HCT116 (cell line): Measurements from ENCODE around the gene HTRA3. TPM values are rescaled to one million over a fixed set of nuclear protein-coding genes. Genes with fewer than 3 reads are reported as not detected.

ENCODE experiments used
- ATAC-seq: fragments of 200-7000 bp; cut with Tn5 transposase; 2 replicates; pipeline ENCODE4 v1.9.1; 2020; ENCODE audit warnings: mild to moderate bottlenecking, moderate library complexity
- BruUV-seq: library from RNA; stranded (reverse); fragments of 400-500 nt; replicated peaks from 2 replicates; lab custom pipeline; 2021; lab: Mats Ljungman, UMichigan
- CTCF ChIA-PET: fragments of 300-600 bp; sonication (Branson Sonifier 250); formaldehyde crosslinking; loops from one replicate; lab custom pipeline; 2021; ENCODE audit warnings: antibody characterized with exemption; lab: Charles Lee
- POLR2A ChIA-PET: fragments of 300-600, 350-600 bp; sonication (Branson Sonifier 250); formaldehyde crosslinking; loops from one replicate; lab custom pipeline; 2021; ENCODE audit warnings: antibody characterized with exemption; lab: Charles Lee
- RAD21 ChIA-PET, 2 experiments: fragments of 300-600 bp; sonication (Branson Sonifier 250); formaldehyde crosslinking; loops; one replicate each; lab custom pipeline; 2023; ENCODE audit warnings: low total read pairs in 2 of 2; ENCODE audit not compliant: uncharacterized antibody in 2 of 2, unreplicated experiment in 2 of 2, low non-redundant PET in 1 of 2; lab: Charles Lee
- DNase-seq: peaks from one replicate; pipeline ENCODE4 v3.0.0-alpha.2; 2010; ENCODE audit warnings: low read depth, low spot score
- H2AFZ ChIP-seq: fragments of 200-600 bp; shearing (Covaris generic), sonication (generic); 2 replicates; pipeline ENCODE4 v1.6.1; 2017; ENCODE audit warnings: low read depth, mixed run types, mixed read lengths, antibody characterized with exemption, low read length; ENCODE audit not compliant: poor library complexity, severe bottlenecking
- H3K27ac ChIP-seq: 2 replicates; pipeline ENCODE4 v1.5.1; 2012; ENCODE audit warnings: low read depth, low read length
- H3K27me3 ChIP-seq: fragments of 200-600 bp; sonication (generic); 2 replicates; pipeline ENCODE4 v1.6.1; 2016; ENCODE audit warnings: mixed run types, low read length, mixed read lengths; ENCODE audit not compliant: insufficient read depth
- H3K36me3 ChIP-seq, 2 experiments: fragments of 200-500 bp in 1 of 2; fragments of 200-600 bp in 1 of 2; sonication (Bioruptor generic) in 1 of 2; sonication (generic) in 1 of 2; 2 replicates each; pipeline versions ENCODE4 v1.5.1 to v1.6.1; 2014 to 2016; ENCODE audit warnings: low read length in 2 of 2, inconsistent platforms in 1 of 2, mixed read lengths in 1 of 2, mixed run types in 1 of 2; ENCODE audit not compliant: insufficient read depth in 2 of 2, control insufficient read depth in 1 of 2
- H3K4me1 ChIP-seq, 2 experiments: fragments of 200-600 bp in 1 of 2; sonication (generic) in 1 of 2; 2 replicates each; pipeline versions ENCODE4 v1.5.1 to v1.6.1; 2012 to 2017; ENCODE audit warnings: low read length in 2 of 2, inconsistent platforms in 1 of 2, mild to moderate bottlenecking in 1 of 2, mixed read lengths in 1 of 2, mixed run types in 1 of 2, moderate library complexity in 1 of 2; ENCODE audit not compliant: insufficient read depth in 2 of 2, control insufficient read depth in 1 of 2
- H3K4me2 ChIP-seq: fragments of 200-600 bp; sonication (generic); 2 replicates; pipeline ENCODE4 v1.6.1; 2017; ENCODE audit warnings: mixed run types, low read length, mixed read lengths
- H3K4me3 ChIP-seq, 2 experiments: fragments of 200-600 bp in 1 of 2; sonication (generic) in 1 of 2; replicated peaks in 1 of 2; 2 replicates each; pipeline ENCODE4 v1.5.1; 2011 to 2016; ENCODE audit warnings: low read length in 2 of 2, control low read depth in 1 of 2, low read depth in 1 of 2, mild to moderate bottlenecking in 1 of 2, mixed read lengths in 1 of 2, mixed run types in 1 of 2
- H3K79me2 ChIP-seq: fragments of 200-600 bp; sonication (generic); 2 replicates; pipeline ENCODE4 v1.6.1; 2017; ENCODE audit warnings: mild to moderate bottlenecking, mixed run types, low read length, moderate library complexity, mixed read lengths; ENCODE audit not compliant: insufficient read depth
- H3K9ac ChIP-seq: fragments of 200-600 bp; sonication (generic); 2 replicates; pipeline ENCODE4 v1.6.1; 2016; ENCODE audit warnings: low read length, mixed read lengths
- H3K9me2 ChIP-seq: fragments of 200-600 bp; sonication (generic), shearing (Covaris generic); 2 replicates; pipeline ENCODE4 v1.6.1; 2017; ENCODE audit warnings: mixed run types, mild to moderate bottlenecking, moderate library complexity; ENCODE audit not compliant: insufficient read depth
- H3K9me3 ChIP-seq, 2 experiments: fragments of 200-500 bp in 1 of 2; fragments of 200-600 bp in 1 of 2; sonication (Bioruptor generic) in 1 of 2; sonication (generic) in 1 of 2; 2 replicates each; pipeline ENCODE4 v1.6.1; 2014 to 2017; ENCODE audit warnings: low read length in 2 of 2, mixed read lengths in 2 of 2, inconsistent platforms in 1 of 2, low read depth in 1 of 2, mild to moderate bottlenecking in 1 of 2, mixed run types in 1 of 2, moderate library complexity in 1 of 2; ENCODE audit not compliant: control insufficient read depth in 1 of 2, insufficient read depth in 1 of 2
- H4K20me1 ChIP-seq: fragments of 200-600 bp; sonication (generic), shearing (Covaris generic); 2 replicates; pipeline ENCODE4 v1.6.1; 2017; ENCODE audit warnings: mixed run types, mild to moderate bottlenecking, moderate library complexity; ENCODE audit not compliant: insufficient read depth
- CEBPB ChIP-seq: IDR thresholded peaks from 2 replicates; pipeline ENCODE4 v1.6.1; 2012; ENCODE audit warnings: low read depth
- EGR1 ChIP-seq: IDR thresholded peaks from 2 replicates; pipeline ENCODE4 v1.6.1; 2012; ENCODE audit warnings: low read depth
- ELF1 ChIP-seq: IDR thresholded peaks from 2 replicates; pipeline ENCODE4 v1.6.1; 2012; ENCODE audit warnings: low read depth, borderline replicate concordance
- EZH2 ChIP-seq: fragments of 200-600 bp; sonication (generic); IDR thresholded peaks from 2 replicates; pipeline ENCODE4 v1.6.1; 2017; ENCODE audit warnings: antibody characterized with exemption, mixed run types
- FOSL1 ChIP-seq: IDR thresholded peaks from 2 replicates; pipeline ENCODE4 v1.6.1; 2012; ENCODE audit warnings: low read depth
- POLR2AphosphoS5 ChIP-seq: IDR thresholded peaks from 2 replicates; pipeline ENCODE4 v1.6.1; 2011; ENCODE audit warnings: mild to moderate bottlenecking, low read depth, low read length, moderate library complexity
- RAD21 ChIP-seq: IDR thresholded peaks from 2 replicates; pipeline ENCODE4 v1.6.1; 2012; ENCODE audit warnings: low read depth, mild to moderate bottlenecking
- SIN3A ChIP-seq: IDR thresholded peaks from 2 replicates; pipeline ENCODE4 v1.6.1; 2012; ENCODE audit warnings: low read depth
- SRF ChIP-seq: IDR thresholded peaks from 2 replicates; pipeline ENCODE4 v1.6.1; 2012; ENCODE audit warnings: low read depth
- YY1 ChIP-seq: IDR thresholded peaks from 2 replicates; pipeline ENCODE4 v1.6.1; 2011; ENCODE audit warnings: low read length, low read depth, moderate library complexity, mild to moderate bottlenecking; ENCODE audit not compliant: insufficient replicate concordance; ENCODE audit errors: extremely low read depth
- ZNF274 ChIP-seq: fragments of 200-500 bp; sonication (Bioruptor generic); IDR thresholded peaks from 2 replicates; pipeline ENCODE4 v1.6.1; 2014; ENCODE audit warnings: mild to moderate bottlenecking, low read depth, low read length, inconsistent platforms
- intact Hi-C: fragments of 100-400 bp; cut with micrococcal nuclease; formaldehyde crosslinking; loops from 2 replicates; pipeline ENCODE4 v1.10.0; 2022
- total RNA-seq: library from RNA; stranded (reverse); gene quantifications from one replicate; pipeline ENCODE4 v1.2.1, GENCODE V29; 2021; ENCODE audit not compliant: unreplicated experiment
- TF ChIP-seq, protein P1 (sequence below): IDR thresholded peaks from 2 replicates; pipeline ENCODE4 v1.6.1; 2012; ENCODE audit warnings: low read depth
- TF ChIP-seq, protein P2 (sequence below): IDR thresholded peaks from 2 replicates; pipeline ENCODE4 v1.6.1; 2011; ENCODE audit warnings: mild to moderate bottlenecking, low read length, moderate library complexity; ENCODE audit not compliant: insufficient replicate concordance; ENCODE audit errors: extremely low read depth
- TF ChIP-seq, protein P3 (sequence below): IDR thresholded peaks from 2 replicates; pipeline ENCODE4 v1.6.1; 2012
- TF ChIP-seq, protein P4 (sequence below): IDR thresholded peaks from 2 replicates; pipeline ENCODE4 v1.6.1; 2012

HTRA3 gene
- total RNA-seq, 1 experiment from 2014 or later = not detected

DNA sequence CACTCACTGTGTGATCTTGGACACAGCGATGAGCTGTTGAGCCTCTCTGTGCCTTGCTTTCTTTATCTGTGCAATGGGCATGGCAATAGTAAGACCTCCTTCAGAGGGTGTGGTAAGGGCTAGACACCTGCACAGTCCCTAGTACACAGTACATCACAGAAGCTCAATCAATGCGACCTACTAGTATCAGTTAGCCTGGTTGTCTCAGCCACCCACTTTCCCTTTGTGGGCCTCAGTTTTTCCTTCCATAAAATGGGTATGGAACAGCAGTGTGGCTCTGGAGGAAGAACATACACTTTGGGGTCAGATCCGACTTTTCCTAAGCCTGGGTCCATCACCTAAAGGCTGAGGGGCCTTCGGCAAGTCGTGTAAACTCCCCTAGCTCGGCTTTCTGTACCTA is 3.5 kb upstream of the HTRA3 start:
- ATAC-seq (no peak), DNase-seq (no peak)
- Histone ChIP-seq H3K27ac (no peak overlapping the region), H3K27me3 (no peaks in the 10 kb centered on the region), H3K9me3 (no peaks in the 10 kb centered on the region), H3K9me2 (no peaks in the 10 kb centered on the region), H3K4me1 (no peaks in the 10 kb centered on the region), H3K4me2 (no peak overlapping the region), H3K9ac (no peak overlapping the region), H3K79me2 (no peaks in the 10 kb centered on the region), H3K4me3 (no peak overlapping the region), H4K20me1 (no peaks in the 10 kb centered on the region), H2AFZ (no peak overlapping the region), H3K36me3 (no peaks in the 10 kb centered on the region)
- ChIA-PET POLR2A (no interaction called here), CTCF (interaction anchor here (1.4 to 3.5 kb wide), 5 partner anchors 13 to 145 kb away, joined by 4 to 34 read pairs (median 7); no protein-coding TSS in a partner anchor), RAD21 (interaction anchor here (1.4 to 1.9 kb wide), 2 partner anchors 54 to 137 kb away, joined by 4 to 7 read pairs; no protein-coding TSS in a partner anchor)
- no TSS peak for BruUV-seq
- intact Hi-C loops = no loop called here
- no peak for TF ChIP-seq CEBPB
- no peak for TF ChIP-seq EGR1

DNA sequence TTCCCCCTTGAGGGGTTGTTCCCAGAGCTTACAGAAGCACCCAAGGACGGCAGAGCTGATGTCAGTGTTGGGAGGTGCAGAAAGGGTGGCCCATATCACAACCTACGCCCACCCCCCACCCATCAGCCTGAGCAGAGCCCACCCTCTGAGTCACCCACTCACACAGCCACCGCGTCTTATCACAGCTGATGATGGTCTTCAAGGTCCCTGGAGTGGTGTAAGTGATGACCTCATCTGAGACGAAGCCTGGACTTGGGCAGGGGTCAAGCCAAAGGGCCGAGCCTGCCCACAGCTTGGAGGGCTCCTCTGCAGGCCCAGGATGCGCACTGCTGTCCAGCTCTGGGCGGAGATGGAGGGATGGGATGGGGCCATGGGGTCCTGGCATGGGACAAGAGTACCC is 3.0 kb upstream of the HTRA3 start:
- POLR2A ChIA-PET = no interaction called here
- intact Hi-C loops = no loop called here
- TF ChIP-seq ZNF274 = no peak
- no peak for TF ChIP-seq YY1
- TF ChIP-seq, protein P1, sequence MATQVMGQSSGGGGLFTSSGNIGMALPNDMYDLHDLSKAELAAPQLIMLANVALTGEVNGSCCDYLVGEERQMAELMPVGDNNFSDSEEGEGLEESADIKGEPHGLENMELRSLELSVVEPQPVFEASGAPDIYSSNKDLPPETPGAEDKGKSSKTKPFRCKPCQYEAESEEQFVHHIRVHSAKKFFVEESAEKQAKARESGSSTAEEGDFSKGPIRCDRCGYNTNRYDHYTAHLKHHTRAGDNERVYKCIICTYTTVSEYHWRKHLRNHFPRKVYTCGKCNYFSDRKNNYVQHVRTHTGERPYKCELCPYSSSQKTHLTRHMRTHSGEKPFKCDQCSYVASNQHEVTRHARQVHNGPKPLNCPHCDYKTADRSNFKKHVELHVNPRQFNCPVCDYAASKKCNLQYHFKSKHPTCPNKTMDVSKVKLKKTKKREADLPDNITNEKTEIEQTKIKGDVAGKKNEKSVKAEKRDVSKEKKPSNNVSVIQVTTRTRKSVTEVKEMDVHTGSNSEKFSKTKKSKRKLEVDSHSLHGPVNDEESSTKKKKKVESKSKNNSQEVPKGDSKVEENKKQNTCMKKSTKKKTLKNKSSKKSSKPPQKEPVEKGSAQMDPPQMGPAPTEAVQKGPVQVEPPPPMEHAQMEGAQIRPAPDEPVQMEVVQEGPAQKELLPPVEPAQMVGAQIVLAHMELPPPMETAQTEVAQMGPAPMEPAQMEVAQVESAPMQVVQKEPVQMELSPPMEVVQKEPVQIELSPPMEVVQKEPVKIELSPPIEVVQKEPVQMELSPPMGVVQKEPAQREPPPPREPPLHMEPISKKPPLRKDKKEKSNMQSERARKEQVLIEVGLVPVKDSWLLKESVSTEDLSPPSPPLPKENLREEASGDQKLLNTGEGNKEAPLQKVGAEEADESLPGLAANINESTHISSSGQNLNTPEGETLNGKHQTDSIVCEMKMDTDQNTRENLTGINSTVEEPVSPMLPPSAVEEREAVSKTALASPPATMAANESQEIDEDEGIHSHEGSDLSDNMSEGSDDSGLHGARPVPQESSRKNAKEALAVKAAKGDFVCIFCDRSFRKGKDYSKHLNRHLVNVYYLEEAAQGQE = no peak
- TF ChIP-seq, protein P2, sequence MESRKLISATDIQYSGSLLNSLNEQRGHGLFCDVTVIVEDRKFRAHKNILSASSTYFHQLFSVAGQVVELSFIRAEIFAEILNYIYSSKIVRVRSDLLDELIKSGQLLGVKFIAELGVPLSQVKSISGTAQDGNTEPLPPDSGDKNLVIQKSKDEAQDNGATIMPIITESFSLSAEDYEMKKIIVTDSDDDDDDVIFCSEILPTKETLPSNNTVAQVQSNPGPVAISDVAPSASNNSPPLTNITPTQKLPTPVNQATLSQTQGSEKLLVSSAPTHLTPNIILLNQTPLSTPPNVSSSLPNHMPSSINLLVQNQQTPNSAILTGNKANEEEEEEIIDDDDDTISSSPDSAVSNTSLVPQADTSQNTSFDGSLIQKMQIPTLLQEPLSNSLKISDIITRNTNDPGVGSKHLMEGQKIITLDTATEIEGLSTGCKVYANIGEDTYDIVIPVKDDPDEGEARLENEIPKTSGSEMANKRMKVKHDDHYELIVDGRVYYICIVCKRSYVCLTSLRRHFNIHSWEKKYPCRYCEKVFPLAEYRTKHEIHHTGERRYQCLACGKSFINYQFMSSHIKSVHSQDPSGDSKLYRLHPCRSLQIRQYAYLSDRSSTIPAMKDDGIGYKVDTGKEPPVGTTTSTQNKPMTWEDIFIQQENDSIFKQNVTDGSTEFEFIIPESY = no peak
- TF ChIP-seq ELF1 = no peak
- no peak for TF ChIP-seq RAD21
- no peak for TF ChIP-seq POLR2AphosphoS5
- TF ChIP-seq EZH2 = no peak
- TF ChIP-seq CEBPB = no peak
- TF ChIP-seq, protein P3, sequence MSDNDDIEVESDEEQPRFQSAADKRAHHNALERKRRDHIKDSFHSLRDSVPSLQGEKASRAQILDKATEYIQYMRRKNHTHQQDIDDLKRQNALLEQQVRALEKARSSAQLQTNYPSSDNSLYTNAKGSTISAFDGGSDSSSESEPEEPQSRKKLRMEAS = no peak
- no peak for TF ChIP-seq SIN3A
- no peak for TF ChIP-seq EGR1
- TF ChIP-seq FOSL1 = no peak
- TF ChIP-seq SRF = no peak
- TF ChIP-seq, protein P4, sequence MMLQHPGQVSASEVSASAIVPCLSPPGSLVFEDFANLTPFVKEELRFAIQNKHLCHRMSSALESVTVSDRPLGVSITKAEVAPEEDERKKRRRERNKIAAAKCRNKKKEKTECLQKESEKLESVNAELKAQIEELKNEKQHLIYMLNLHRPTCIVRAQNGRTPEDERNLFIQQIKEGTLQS = no peak

More for the DNA sequence above, 3.0 kb upstream of the HTRA3 start:
- ChIA-PET CTCF (interaction anchor here (1.2 to 3.5 kb wide), 7 partner anchors 9 to 162 kb away, joined by 4 to 34 read pairs (median 6); no protein-coding TSS in a partner anchor), RAD21 (interaction anchor here (0.9 to 1.9 kb wide), 5 partner anchors 24 to 141 kb away, joined by 3 to 7 read pairs (median 3); no protein-coding TSS in a partner anchor)
- no TSS peak for BruUV-seq
- no peak overlapping the region for H3K9ac ChIP-seq
- no peaks in the 10 kb centered on the region for H3K36me3 ChIP-seq
- H3K27me3 ChIP-seq = no peaks in the 10 kb centered on the region
- no peaks in the 10 kb centered on the region for H3K9me2 ChIP-seq
- H3K4me3 ChIP-seq = no peak overlapping the region
- no peaks in the 10 kb centered on the region for H3K4me1 ChIP-seq
- no peak overlapping the region for H3K4me2 ChIP-seq
- H3K27ac ChIP-seq = no peak overlapping the region
- H3K79me2 ChIP-seq = no peaks in the 10 kb centered on the region
- no peaks in the 10 kb centered on the region for H3K9me3 ChIP-seq
- DNase-seq (no peak), ATAC-seq (no peak)
- no peaks in the 10 kb centered on the region for H4K20me1 ChIP-seq
- H2AFZ ChIP-seq = no peak overlapping the region
